GM18907 (cell line): ENCODE results near the gene CORIN.
A peak's percentile ranks its signal among the peaks of the same experiment; 100 is the strongest.
"Not testable (repeated sequence)": the region's sequence is repeated elsewhere in the genome, so short reads cannot be mapped to it uniquely, and the experiment has no call there.

Source experiments
- ATAC-seq: cut with Tn5 transposase; IDR thresholded peaks from one replicate; pipeline ENCODE4 v1.9.1; 2021; ENCODE audit warnings: mild to moderate bottlenecking, moderate library complexity; ENCODE audit not compliant: unreplicated experiment

CORIN gene

GRCh38 chr4:47731182-47731581, 106.7 kb downstream of the CORIN start:
- ATAC-seq = no peak

DNA sequence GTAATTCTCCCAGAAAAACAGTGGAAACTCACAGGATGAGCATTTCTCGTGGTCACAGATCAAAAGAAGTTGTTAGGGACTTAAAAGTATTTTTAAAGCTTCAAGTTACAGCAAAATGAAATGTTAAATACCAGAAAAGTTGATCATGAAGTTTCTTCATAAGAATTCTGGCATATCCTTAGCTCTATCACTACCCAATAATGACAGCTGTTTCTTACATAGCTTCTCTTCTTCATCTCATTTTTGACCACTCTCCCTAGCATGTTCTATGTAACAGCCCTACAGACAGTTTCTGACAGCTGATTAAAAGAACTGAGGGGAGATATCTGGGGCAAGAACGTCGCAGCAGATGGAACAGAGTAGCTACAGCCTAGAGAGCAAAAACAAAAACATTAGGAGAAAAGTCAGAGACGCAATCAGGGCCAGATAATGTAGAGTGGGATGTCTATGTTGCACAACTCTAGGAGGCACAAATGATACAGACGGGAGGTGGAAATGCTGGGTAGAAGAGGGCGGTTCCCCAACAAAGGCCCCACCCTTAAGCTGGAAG, 108.7 kb downstream of the CORIN start:
- ATAC-seq = no peak

- ATAC-seq = no peak
Observed at GRCh38 chr4:47721892-47722575, 115.8 kb downstream of the CORIN start.

GRCh38 chr4:47721485-47721884, 116.4 kb downstream of the CORIN start:
- no peak for ATAC-seq

- ATAC-seq = no peak
Observed at GRCh38 chr4:47720787-47721186, 117.1 kb downstream of the CORIN start.

DNA sequence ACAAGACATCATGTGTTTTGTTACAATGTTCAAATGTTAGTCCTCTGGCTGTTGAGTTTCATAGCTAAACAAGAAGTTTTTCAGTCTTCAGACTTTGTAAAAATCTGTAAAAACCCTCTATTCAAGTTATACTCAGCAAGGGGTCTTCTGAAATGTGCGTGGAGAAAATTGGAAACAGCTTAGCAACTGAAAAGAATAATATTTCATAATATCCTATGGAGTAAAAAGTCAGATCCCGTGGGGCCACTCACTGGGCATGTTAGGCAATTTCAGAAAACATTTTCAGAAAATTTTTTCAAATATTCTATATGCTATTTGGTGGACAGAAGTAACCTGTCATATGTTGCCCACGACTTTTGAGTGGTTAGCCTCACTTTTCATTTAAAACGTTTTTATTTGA, 118.3 kb downstream of the CORIN start:
- ATAC-seq = no peak

GRCh38 chr4:47718696-47719095, 119.2 kb downstream of the CORIN start:
- ATAC-seq = no peak

GRCh38 chr4:47717188-47717587, 120.7 kb downstream of the CORIN start:
- ATAC-seq = no peak

DNA sequence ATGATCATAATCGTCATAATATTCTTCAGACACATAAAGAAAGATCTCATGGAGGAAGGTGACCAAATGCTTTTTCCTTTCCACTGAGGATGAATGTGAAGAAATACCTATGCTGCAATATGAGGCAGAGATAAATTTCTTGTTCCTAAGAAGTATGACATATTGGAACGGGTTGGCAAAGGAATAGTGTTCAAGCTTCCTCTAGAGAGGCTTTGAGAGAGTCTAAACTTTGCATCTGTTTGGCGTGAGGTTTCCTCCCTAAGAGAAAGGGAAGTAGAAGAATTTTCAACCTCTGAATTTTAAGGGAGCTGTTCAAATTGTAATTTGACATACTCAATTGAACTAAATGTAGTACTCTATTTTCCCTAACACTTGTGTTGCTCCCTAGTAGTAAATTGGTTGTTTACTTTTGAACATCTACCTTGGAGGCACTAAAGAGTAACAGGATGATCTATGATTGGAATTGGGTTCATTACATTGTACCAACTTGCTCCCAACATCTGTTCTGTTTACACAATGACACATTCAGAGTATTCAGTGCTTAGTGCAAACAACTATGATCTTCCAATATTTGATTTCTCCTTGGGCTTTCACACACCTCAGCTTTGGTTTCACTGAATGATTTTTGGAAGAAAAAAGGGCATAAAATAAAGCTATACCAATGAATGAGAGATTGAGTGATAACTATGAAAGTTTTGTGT, 122.0 kb downstream of the CORIN start:
- no peak for ATAC-seq

DNA sequence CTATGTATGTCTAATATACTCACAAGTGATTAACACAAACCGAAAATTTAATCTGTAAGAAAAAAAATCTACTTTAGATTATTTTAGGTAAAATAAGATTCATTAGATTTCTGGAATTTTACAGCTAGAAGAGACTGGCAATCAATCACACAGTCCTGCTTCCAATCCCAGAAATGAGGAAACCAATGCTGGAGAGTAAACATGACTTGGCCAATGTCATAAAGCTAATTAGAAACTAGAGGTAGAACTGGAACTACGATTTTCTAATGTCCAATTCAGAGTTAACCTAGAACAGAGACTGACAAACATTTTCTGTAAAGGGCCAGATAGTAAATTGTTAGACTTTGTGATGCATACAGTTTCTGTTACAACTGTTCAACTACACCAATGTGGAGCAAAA, 123.6 kb downstream of the CORIN start:
- ATAC-seq = no peak

GRCh38 chr4:47713129-47713834, 124.6 kb downstream of the CORIN start:
- no peak for ATAC-seq

GRCh38 chr4:47711646-47712045, 126.2 kb downstream of the CORIN start:
- no peak for ATAC-seq

DNA sequence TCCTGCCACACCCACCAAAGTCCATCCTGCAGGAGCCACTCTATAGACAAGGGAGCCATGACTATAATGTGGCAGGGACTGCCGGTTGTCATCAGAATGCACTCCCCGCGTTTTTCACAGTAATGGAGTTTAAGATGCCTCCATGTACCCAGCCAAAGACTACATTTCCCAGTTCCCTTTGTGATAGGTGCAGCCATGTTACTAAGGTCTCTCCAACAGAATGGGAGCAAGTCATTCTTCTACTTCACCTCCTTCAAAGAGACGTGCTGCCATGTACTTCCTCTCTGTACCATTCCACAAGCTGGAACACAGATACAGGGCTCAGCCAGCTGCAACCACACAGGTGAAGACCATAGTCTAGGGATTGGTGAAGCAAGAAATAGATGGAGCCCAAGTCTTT, 126.7 kb downstream of the CORIN start:
- no peak for ATAC-seq

GRCh38 chr4:47706352-47706751, 131.5 kb downstream of the CORIN start:
- not testable (repeated sequence) for ATAC-seq

DNA sequence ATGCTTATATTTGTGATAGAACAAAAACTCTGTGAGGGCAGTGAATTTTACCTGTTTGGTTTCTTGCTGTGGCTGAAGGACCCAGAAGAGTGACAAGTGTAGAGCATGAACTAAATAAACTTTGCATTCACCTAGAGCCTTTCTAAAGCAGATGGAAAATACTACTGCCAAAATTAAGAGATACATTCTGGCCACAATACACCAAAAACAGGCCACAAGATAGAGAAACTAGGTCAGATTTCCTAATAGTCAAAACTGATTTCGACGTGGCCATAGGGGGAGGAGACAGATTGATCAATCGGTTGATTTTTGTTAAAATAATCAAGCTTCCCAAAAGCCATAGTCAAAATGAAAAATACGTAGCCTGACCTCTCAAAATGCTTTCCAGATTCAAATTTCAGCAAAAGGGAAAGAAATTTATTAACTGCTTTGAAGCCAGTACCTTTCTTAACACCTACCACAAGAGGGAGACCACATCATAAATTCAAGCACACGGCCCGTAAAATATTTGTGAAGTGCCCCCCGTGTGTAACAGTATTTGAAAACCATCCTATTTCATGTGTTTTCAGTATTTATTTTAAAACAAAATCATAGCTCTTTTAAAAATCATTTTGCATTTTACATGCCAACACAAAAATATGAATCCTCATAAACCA, 132.4 kb downstream of the CORIN start:
- ATAC-seq = no peak

DNA sequence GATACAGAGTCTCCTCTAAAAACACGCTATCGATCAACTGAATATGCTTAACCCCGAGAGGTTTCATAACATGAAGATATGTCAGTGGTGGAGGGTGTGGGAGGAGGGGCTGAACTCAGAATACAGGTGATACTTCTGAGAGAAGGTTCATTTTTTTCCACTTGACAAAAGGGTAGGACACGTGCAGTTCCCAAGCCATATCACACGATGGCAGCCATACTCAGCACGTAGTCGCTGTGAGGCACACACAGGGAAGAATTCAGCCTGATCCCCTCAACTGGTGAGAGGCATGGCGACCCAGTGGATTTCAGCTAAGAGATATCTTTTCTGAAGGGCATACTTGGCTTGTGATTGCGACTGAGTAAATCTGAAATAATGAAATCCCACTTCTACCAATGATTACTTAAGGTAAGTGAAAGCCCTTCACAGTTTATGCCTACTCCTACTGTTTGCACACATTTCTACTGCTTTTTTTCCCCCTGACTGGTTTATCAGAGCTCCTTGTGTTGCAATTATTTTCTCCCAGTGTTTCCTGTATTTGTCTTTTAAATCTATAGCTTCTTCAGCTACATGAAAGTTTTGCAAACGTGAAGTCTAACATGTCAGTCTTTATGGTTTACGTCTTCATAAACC, 133.1 kb downstream of the CORIN start:
- ATAC-seq = peak; percentile 60

DNA sequence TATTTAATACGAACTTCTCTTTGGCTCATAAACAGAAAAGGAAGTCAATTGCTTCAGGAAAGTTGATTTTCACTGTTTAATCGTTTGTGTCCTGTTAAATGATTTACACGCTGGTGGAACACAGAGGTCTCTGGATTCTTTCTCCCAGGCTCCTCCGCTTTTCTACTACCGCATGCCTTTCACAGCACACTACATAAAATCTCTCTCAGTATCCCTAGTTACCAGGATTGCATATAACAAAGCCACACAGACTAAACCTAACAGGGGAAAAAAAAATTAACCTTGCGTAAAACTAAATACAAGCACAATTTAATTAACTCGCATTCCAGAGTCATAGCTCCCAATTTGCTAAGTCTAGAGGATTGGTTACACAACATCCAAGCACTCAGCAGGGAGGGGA, 133.9 kb downstream of the CORIN start:
- no peak for ATAC-seq

DNA sequence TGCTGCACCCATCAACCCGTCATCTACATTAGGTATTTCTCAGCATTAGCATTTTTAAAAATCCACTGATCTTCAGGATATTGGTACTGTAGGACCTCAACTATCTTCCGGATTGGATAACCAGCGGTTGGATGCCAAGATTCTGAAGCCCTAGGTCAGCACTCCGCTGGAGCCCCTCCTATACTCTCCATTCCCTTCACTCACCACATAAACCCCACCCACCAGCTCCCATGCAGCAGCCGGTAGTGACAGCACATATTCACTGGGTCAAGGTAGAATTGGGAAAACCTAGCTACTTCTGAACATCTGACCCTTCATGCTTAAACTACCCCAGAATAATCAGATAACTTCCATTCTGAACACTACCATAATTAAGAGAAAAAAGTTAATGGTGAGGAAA, 134.9 kb downstream of the CORIN start:
- ATAC-seq = no peak

GRCh38 chr4:47701286-47701685, 136.6 kb downstream of the CORIN start:
- no peak for ATAC-seq

DNA sequence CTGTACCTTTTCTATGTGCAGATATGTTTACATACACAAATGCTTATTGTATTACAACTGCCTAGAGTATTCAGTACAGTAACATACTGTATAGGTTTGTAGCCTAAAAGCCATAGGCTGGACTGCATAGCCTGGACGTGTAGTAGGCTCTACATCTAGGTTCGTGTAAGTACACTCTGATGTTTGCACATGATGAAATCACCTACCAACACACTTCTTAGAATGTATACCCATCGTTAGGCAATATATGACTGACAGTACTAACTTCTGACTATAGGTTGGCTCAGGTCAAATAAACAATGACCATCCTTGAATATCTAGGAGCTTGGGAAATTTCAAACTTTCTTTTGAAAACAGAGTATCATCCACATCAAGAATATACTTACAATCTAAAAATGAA, 139.0 kb downstream of the CORIN start:
- ATAC-seq = no peak

- ATAC-seq = no peak
Observed at GRCh38 chr4:47696823-47697222, 141.0 kb downstream of the CORIN start.
